Measurements from ENCODE around the gene SNAPC4. TPM values are rescaled to one million over a fixed set of nuclear protein-coding genes. Genes with fewer than 3 reads are reported as not detected.

The SNAPC4 gene
- total RNA-seq, 2 donors from 2014 or later: 18.0 to 18.7 TPM

GRCh38 chr9:136358888-136359287 lies 41.1 kb downstream of the SNAPC4 start:
- Histone ChIP-seq H3K4me1 (ENCODE audit: control insufficient read depth, insufficient read depth, low read length) (no peaks in the 10 kb centered on the region), H3K36me3 (ENCODE audit: control insufficient read depth, insufficient read depth, low read length) (no peaks in the 10 kb centered on the region), H3K27ac (ENCODE audit: low read depth, low read length) (peak overlapping the region; percentile 24), H3K4me3 (ENCODE audit: low read length) (no peak overlapping the region), H3K27me3 (ENCODE audit: control insufficient read depth, insufficient read depth, low read length, poor library complexity, severe bottlenecking) (no peaks in the 10 kb centered on the region), H3K9me3 (ENCODE audit: control insufficient read depth, low read length) (no peaks in the 10 kb centered on the region), H3K9ac (ENCODE audit: extremely low read depth, low read length, poor library complexity, severe bottlenecking) (no peak overlapping the region)
- Mint-ChIP-seq H3K9me3 (no peaks in the 10 kb centered on the region), H3K27ac (no peak overlapping the region), H3K4me3 (no peak overlapping the region), H3K36me3 (ENCODE audit: low read depth) (no peaks in the 10 kb centered on the region), H3K27me3 (ENCODE audit: insufficient read depth) (no peaks in the 10 kb centered on the region), H3K4me1 (no peaks in the 10 kb centered on the region)
- DNase-seq: no peak
- TF ChIP-seq CTCF (conservative IDR thresholded peaks at IDR 0.05): no peak
- whole genome bisulfite sequencing, 2 experiments (ENCODE audit: insufficient coverage in 1 of 2, insufficient read length in 1 of 2): 87 to 100% methylated on average over 1 to 2 of the region's 2 CpGs

- 94 to 99% methylated on average over 12 to 29 of the region's 29 CpGs for WGBS, 2 experiments (ENCODE audit: insufficient coverage in 1 of 2, insufficient read length in 1 of 2)
- Mint-ChIP-seq H3K27ac (no peak overlapping the region), H3K9me3 (no peaks in the 10 kb centered on the region), H3K27me3 (ENCODE audit: insufficient read depth) (no peaks in the 10 kb centered on the region), H3K4me1 (no peaks in the 10 kb centered on the region), H3K4me3 (no peak overlapping the region), H3K36me3 (ENCODE audit: low read depth) (no peaks in the 10 kb centered on the region)
- no peak for TF ChIP-seq CTCF (conservative IDR thresholded peaks at IDR 0.05)
- no peaks in the 10 kb centered on the region for H3K27me3 ChIP-seq (ENCODE audit: control insufficient read depth, insufficient read depth, low read length, poor library complexity, severe bottlenecking)
- no peak overlapping the region for H3K4me3 ChIP-seq (ENCODE audit: low read length)
- no peak overlapping the region for H3K27ac ChIP-seq (ENCODE audit: low read depth, low read length)
- no peak overlapping the region for H3K9ac ChIP-seq (ENCODE audit: extremely low read depth, low read length, poor library complexity, severe bottlenecking)
- no peaks in the 10 kb centered on the region for H3K9me3 ChIP-seq (ENCODE audit: control insufficient read depth, low read length)
- no peaks in the 10 kb centered on the region for H3K36me3 ChIP-seq (ENCODE audit: control insufficient read depth, insufficient read depth, low read length)
- no peaks in the 10 kb centered on the region for H3K4me1 ChIP-seq (ENCODE audit: control insufficient read depth, insufficient read depth, low read length)
- DNase-seq: no peak
Measured at GRCh38 chr9:136358016-136358415, 42.0 kb downstream of the SNAPC4 start.

- no peaks in the 10 kb centered on the region for H3K9me3 ChIP-seq (ENCODE audit: control insufficient read depth, low read length)
- DNase-seq: no peak
- no peaks in the 10 kb centered on the region for H3K36me3 ChIP-seq (ENCODE audit: control insufficient read depth, insufficient read depth, low read length)
- Mint-ChIP-seq H3K27me3 (ENCODE audit: insufficient read depth) (no peaks in the 10 kb centered on the region), H3K9me3 (no peaks in the 10 kb centered on the region), H3K4me1 (no peaks in the 10 kb centered on the region), H3K36me3 (ENCODE audit: low read depth) (no peaks in the 10 kb centered on the region), H3K27ac (no peak overlapping the region), H3K4me3 (no peak overlapping the region)
- no peak for TF ChIP-seq CTCF (conservative IDR thresholded peaks at IDR 0.05)
- H3K4me3 ChIP-seq (ENCODE audit: low read length): no peak overlapping the region
- no peaks in the 10 kb centered on the region for H3K27me3 ChIP-seq (ENCODE audit: control insufficient read depth, insufficient read depth, low read length, poor library complexity, severe bottlenecking)
- no peaks in the 10 kb centered on the region for H3K4me1 ChIP-seq (ENCODE audit: control insufficient read depth, insufficient read depth, low read length)
- 93 to 96% methylated on average over 18 to 22 of the region's 22 CpGs for WGBS, 2 experiments (ENCODE audit: insufficient coverage in 1 of 2, insufficient read length in 1 of 2)
- H3K27ac ChIP-seq (ENCODE audit: low read depth, low read length): peak overlapping the region; percentile 17
- H3K9ac ChIP-seq (ENCODE audit: extremely low read depth, low read length, poor library complexity, severe bottlenecking): no peak overlapping the region
Measured at GRCh38 chr9:136357202-136357725, 42.7 kb downstream of the SNAPC4 start.

Measured in endodermal cell (in vitro differentiated cells).